ENCODE measurements around the gene TMEM95.

GRCh38 chr17:7380321-7380720 lies 25.4 kb downstream of the TMEM95 start:
- TF ChIP-seq CTCF (conservative IDR thresholded peaks at IDR 0.05 in 1 of 2, IDR thresholded peaks at IDR 0.05 in 1 of 2; ENCODE audit: low read depth in 1 of 2, low read length in 2 of 2) (no peak), EZH2 (IDR thresholded peaks at IDR 0.05; ENCODE audit: low read length, missing control alignments) (no peak)
